Naive thymus-derived CD4-positive, alpha-beta T cell (primary cell): Measurements from ENCODE around the gene P2RX7. TPM values are rescaled to one million over a fixed set of nuclear protein-coding genes. Genes with fewer than 3 reads are reported as not detected.

Source experiments
- ATAC-seq: fragments of 150-1000 bp; cut with Tn5 transposase; 2 replicates; pipeline ENCODE4 v1.10.0; 2021; ENCODE audit warnings: mild to moderate bottlenecking, moderate library complexity
- CTCF ChIA-PET: fragments of 350-600 bp; sonication (Branson Sonifier 250); formaldehyde crosslinking; loops from one replicate; lab custom pipeline; 2021; ENCODE audit warnings: antibody characterized with exemption; lab: Charles Lee
- POLR2A ChIA-PET: fragments of 350-600 bp; sonication (Branson Sonifier 250); formaldehyde crosslinking; loops from one replicate; lab custom pipeline; 2021; ENCODE audit warnings: antibody characterized with exemption, inconsistent platforms; lab: Charles Lee
- DNase-seq, 9 donors: peaks; one replicate each; pipeline versions ENCODE4 v3.0.0 to v3.0.0-alpha.2; 2020 to 2022; ENCODE audit warnings: mixed read lengths in 1 of 9
- H3K27ac ChIP-seq: one replicate; pipeline ENCODE4 v1.7.0; 2013; ENCODE audit warnings: mild to moderate bottlenecking, low read depth, low read length, moderate library complexity
- H3K27me3 ChIP-seq, 2 donors: one replicate each; pipeline ENCODE4 v1.7.0; 2013; ENCODE audit warnings: low read length in 2 of 2, mild to moderate bottlenecking in 2 of 2, moderate library complexity in 2 of 2; ENCODE audit not compliant: control insufficient read depth in 2 of 2, insufficient read depth in 2 of 2
- H3K36me3 ChIP-seq, 3 experiments: 1 replicate in 2 of 3; 2 replicates in 1 of 3; pipeline ENCODE4 v1.7.0; 2013; ENCODE audit warnings: low read length in 3 of 3, mild to moderate bottlenecking in 3 of 3, moderate library complexity in 1 of 3; ENCODE audit not compliant: insufficient read depth in 3 of 3, control insufficient read depth in 2 of 3
- H3K4me1 ChIP-seq, 2 donors: one replicate each; pipeline ENCODE4 v1.7.0; 2013; ENCODE audit warnings: low read length in 2 of 2, mild to moderate bottlenecking in 2 of 2, moderate library complexity in 1 of 2; ENCODE audit not compliant: control insufficient read depth in 2 of 2, insufficient read depth in 2 of 2
- H3K4me3 ChIP-seq: 2 replicates; pipeline ENCODE4 v1.7.0; 2013; ENCODE audit warnings: mild to moderate bottlenecking, low read length
- H3K9me3 ChIP-seq, 3 experiments: 1 replicate in 2 of 3; 2 replicates in 1 of 3; pipeline ENCODE4 v1.7.0; 2013; ENCODE audit warnings: low read length in 3 of 3; ENCODE audit not compliant: control insufficient read depth in 2 of 3
- H3K27ac Mint-ChIP-seq, 9 donors: one replicate each; pipeline ENCODE4 v1.8.0; 2020 to 2022; ENCODE audit warnings: mixed read lengths in 9 of 9, mild to moderate bottlenecking in 8 of 9, moderate library complexity in 5 of 9, inconsistent platforms in 2 of 9
- H3K27me3 Mint-ChIP-seq, 5 donors: one replicate each; pipeline ENCODE4 v1.8.0; 2021 to 2022; ENCODE audit warnings: mixed read lengths in 5 of 5, mild to moderate bottlenecking in 1 of 5
- H3K36me3 Mint-ChIP-seq, 5 donors: one replicate each; pipeline ENCODE4 v1.8.0; 2020 to 2022; ENCODE audit warnings: mixed read lengths in 5 of 5, mild to moderate bottlenecking in 3 of 5, inconsistent platforms in 1 of 5
- H3K4me1 Mint-ChIP-seq, 7 donors: one replicate each; pipeline ENCODE4 v1.8.0; 2020 to 2022; ENCODE audit warnings: mixed read lengths in 7 of 7, mild to moderate bottlenecking in 3 of 7, inconsistent platforms in 1 of 7
- H3K4me3 Mint-ChIP-seq, 10 donors: one replicate each; pipeline ENCODE4 v1.8.0; 2020 to 2022; ENCODE audit warnings: mild to moderate bottlenecking in 10 of 10, mixed read lengths in 10 of 10, moderate library complexity in 6 of 10, inconsistent platforms in 2 of 10
- H3K9me3 Mint-ChIP-seq, 11 donors: one replicate each; pipeline ENCODE4 v1.8.0; 2020 to 2022; ENCODE audit warnings: mixed read lengths in 11 of 11, mild to moderate bottlenecking in 4 of 11, inconsistent platforms in 1 of 11, moderate library complexity in 1 of 11
- intact Hi-C, 2 donors: fragments of 100-400 bp; cut with micrococcal nuclease; formaldehyde crosslinking; loops; one replicate each; pipeline ENCODE4 v1.15.1; 2023
- polyA plus RNA-seq, 2 donors: library from polyadenylated mRNA; unstranded; fragments of 300-500 nt; fragmentation: Illumina TruSeq; gene quantifications; one replicate each; pipeline ENCODE4 v1.2.3, GENCODE V29; 2021
- total RNA-seq, 6 experiments: library from RNA in 5 of 6; stranded (reverse) in 5 of 6; gene quantifications; 1 replicate in 5 of 6; 2 replicates in 1 of 6; pipeline ENCODE4 v1.2.3 and lab custom pipeline; 2021 to 2026

Gene P2RX7
- total and polyA plus RNA-seq, 7 experiments from 2014 or later: 2.0 to 14.7 (median 5.1) TPM

DNA sequence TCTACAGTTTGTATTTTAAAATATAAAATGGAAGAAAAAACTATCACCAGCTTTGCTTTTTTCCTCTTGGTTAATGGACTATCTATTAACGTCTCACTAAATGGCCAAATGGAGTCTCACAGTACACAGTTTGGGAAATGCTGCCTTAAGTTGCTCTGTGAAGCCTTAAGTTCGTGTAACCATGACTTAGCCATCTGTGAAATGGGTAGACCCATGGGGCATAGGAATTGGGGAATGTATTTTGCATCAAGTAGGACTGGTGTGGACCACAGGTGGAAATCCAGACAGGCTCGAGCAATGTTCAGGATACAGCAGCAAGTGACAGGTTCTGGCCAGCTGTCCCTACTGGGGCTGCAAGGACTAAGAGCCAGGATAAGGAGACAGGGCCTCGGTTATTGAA, 4.8 kb downstream of the P2RX7 start:
- Mint-ChIP-seq H3K27ac (no peak overlapping the region), H3K9me3 (peaks cover 0 to 2% (median 0%) of the 10 kb centered on the region in 11 donors), H3K27me3 (no peaks in the 10 kb centered on the region), H3K4me1 (peaks cover 20 to 28% (median 27%) of the 10 kb centered on the region in 7 donors), H3K4me3 (no peak overlapping the region), H3K36me3 (peaks cover 0 to 34% (median 3%) of the 10 kb centered on the region in 5 donors)
- DNase-seq: no peak
- ChIA-PET POLR2A (interaction anchor here (1.3 kb wide), 1 partner anchor 8 kb away, joined by 4 read pairs; no protein-coding TSS in a partner anchor), CTCF (no interaction called here)
- H3K36me3 ChIP-seq: no peaks in the 10 kb centered on the region
- intact Hi-C loops: no loop called here
- peaks cover 7 to 13% of the 10 kb centered on the region in 2 donors for H3K4me1 ChIP-seq
- H3K4me3 ChIP-seq: no peak overlapping the region
- no peak for ATAC-seq
- H3K9me3 ChIP-seq: no peaks in the 10 kb centered on the region
- H3K27me3 ChIP-seq: no peaks in the 10 kb centered on the region
- no peak overlapping the region for H3K27ac ChIP-seq

DNA sequence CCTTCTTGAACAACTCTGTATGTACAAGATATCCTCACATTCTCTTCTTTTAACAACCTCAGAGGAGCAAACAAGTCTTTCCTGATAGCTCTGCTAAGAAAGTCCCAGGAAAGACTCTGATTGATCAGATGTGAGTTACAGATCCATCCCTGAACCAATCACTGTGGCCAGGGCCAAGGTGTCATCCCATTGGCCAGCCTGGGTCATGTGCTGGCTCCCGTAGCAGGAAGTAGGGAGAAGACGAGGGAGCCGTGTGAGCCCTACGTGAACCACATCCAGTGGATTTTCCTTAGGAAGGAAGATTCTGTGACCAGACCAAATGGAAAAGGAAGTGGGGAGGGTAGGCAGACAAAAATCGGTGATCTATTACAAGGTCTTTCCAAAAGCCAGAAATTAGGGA, 5.6 kb downstream of the P2RX7 start:
- Mint-ChIP-seq H3K27me3 (no peaks in the 10 kb centered on the region), H3K4me1 (peaks cover 13 to 21% (median 19%) of the 10 kb centered on the region in 7 donors), H3K9me3 (peaks cover 0 to 2% (median 0%) of the 10 kb centered on the region in 11 donors), H3K4me3 (no peak overlapping the region), H3K27ac (no peak overlapping the region), H3K36me3 (peaks cover 0 to 34% (median 3%) of the 10 kb centered on the region in 5 donors)
- CTCF ChIA-PET: interaction anchor here (0.6 kb wide), 1 partner anchor 130 kb away, joined by 3 read pairs; no protein-coding TSS in a partner anchor
- no peaks in the 10 kb centered on the region for H3K36me3 ChIP-seq
- DNase-seq (no peak), ATAC-seq (no peak)
- no peaks in the 10 kb centered on the region for H3K27me3 ChIP-seq
- intact Hi-C loops: no loop called here
- POLR2A ChIA-PET: interaction anchor here (1.3 kb wide), 1 partner anchor 8 kb away, joined by 4 read pairs; no protein-coding TSS in a partner anchor
- H3K4me1 ChIP-seq: peaks cover 6 to 7% of the 10 kb centered on the region in 2 donors
- no peak overlapping the region for H3K27ac ChIP-seq
- no peak overlapping the region for H3K4me3 ChIP-seq
- no peaks in the 10 kb centered on the region for H3K9me3 ChIP-seq

DNA sequence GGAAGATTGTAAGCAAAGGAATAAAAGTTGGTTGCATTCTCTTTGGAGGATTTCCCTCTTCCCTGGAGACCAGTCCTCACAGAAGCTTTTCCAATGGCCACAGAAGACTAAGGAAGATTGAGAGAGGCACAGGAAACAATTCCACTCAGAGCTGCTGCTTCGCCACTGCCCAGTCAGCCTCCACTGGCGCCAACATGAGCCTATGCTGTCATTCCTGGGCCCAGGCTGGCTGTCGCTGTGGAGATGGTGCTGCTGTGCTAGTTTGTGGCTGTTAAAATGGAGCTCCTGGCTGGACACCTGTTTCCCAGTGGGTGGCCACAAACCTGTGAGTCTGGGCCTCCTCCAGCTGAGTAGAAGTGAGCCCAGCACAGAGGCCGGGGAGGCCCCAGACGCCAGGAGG, 6.6 kb downstream of the P2RX7 start:
- Mint-ChIP-seq H3K36me3 (peaks cover 0 to 35% (median 3%) of the 10 kb centered on the region in 5 donors), H3K4me1 (peaks cover 5 to 20% (median 11%) of the 10 kb centered on the region in 7 donors), H3K4me3 (no peak overlapping the region), H3K9me3 (peaks cover 0 to 2% (median 0%) of the 10 kb centered on the region in 11 donors), H3K27ac (no peak overlapping the region), H3K27me3 (no peaks in the 10 kb centered on the region)
- ChIA-PET CTCF (no interaction called here), POLR2A (no interaction called here)
- Histone ChIP-seq H3K4me3 (no peak overlapping the region), H3K27ac (no peak overlapping the region), H3K36me3 (no peaks in the 10 kb centered on the region), H3K27me3 (no peaks in the 10 kb centered on the region), H3K9me3 (no peaks in the 10 kb centered on the region), H3K4me1 (no peaks in the 10 kb centered on the region)
- intact Hi-C loops: no loop called here
- DNase-seq (no peak), ATAC-seq (no peak)

DNA sequence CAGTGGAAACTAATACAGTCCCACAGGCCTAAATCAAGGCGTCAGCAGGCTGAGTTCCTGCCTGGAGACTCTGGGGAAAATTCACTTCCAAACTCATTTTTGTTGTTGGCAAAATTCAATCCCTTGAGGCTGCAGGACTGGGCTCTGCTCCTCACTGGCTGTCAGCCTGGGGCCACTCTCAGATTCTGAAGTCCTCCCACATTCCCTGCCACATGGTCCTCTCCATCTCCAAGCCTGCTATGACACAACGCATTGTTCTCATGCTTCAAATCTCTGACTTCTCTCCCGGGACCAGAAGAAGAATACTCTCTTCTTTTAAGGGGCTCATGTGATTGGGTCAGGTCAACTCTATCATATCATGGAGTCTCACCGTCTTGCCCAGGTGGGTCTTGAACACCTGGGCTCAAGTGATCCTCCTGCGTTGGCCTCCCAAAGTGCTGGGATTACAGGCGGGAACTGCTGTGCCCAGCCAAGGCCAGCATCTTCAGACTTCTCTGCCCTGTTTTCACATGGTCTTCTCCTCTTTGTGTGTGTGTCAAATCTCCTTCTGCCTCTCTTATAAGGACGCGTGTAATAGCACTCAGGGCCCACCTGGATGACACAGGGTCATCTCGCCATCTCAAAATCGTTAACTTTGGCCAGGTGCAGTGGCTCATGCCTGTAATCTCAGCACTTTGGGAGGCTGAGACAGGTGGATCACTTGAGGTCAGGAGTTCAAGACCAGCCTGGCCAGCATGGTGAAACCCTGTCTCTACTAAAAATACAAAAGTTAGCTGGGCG, 9.7 kb downstream of the P2RX7 start:
- H3K4me3 ChIP-seq: no peak overlapping the region
- intact Hi-C loops: no loop called here
- no peaks in the 10 kb centered on the region for H3K9me3 ChIP-seq
- Mint-ChIP-seq H3K27me3 (no peaks in the 10 kb centered on the region), H3K9me3 (peaks cover 0 to 5% (median 0%) of the 10 kb centered on the region in 11 donors), H3K4me3 (no peak overlapping the region), H3K27ac (peak overlapping the region in 1 of 9 donors; percentile 27), H3K36me3 (peaks cover 0 to 49% (median 4%) of the 10 kb centered on the region in 5 donors), H3K4me1 (peaks cover 14 to 30% (median 19%) of the 10 kb centered on the region in 7 donors)
- ChIA-PET CTCF (no interaction called here), POLR2A (no interaction called here)
- no peaks in the 10 kb centered on the region for H3K4me1 ChIP-seq
- ATAC-seq (no peak), DNase-seq (no peak)
- H3K36me3 ChIP-seq: no peaks in the 10 kb centered on the region
- no peak overlapping the region for H3K27ac ChIP-seq
- no peaks in the 10 kb centered on the region for H3K27me3 ChIP-seq

DNA sequence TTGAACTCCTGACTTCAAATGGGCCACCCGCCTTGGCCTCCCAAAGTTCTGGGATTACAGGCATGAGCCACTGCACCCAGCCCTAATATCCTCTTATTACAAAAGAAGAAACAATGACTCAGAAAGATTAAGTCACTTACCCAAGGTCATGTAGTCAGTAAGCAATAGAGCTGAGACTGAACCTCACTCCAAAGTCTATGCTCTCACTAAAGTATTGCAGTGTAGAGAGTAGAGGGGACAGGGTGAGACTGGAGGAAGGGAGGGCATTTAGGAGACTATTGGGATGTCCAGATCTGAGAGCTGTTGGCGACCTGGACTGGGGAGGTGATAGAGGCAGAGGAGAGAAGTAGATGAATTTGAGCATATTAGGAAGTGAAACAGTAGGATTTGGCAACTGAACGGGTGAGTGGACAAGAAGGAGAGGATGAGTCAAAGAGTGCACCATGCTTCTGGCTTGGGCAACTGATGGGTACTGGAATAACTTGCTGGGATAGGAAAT, 11.8 kb downstream of the P2RX7 start:
- Histone ChIP-seq H3K4me1 (no peaks in the 10 kb centered on the region), H3K4me3 (no peak overlapping the region), H3K36me3 (no peaks in the 10 kb centered on the region), H3K27ac (no peak overlapping the region), H3K27me3 (no peaks in the 10 kb centered on the region), H3K9me3 (no peaks in the 10 kb centered on the region)
- POLR2A ChIA-PET: no interaction called here
- Mint-ChIP-seq H3K4me3 (peak overlapping the region in 2 of 10 donors; percentile 47 to 60), H3K36me3 (peaks cover 0 to 50% (median 9%) of the 10 kb centered on the region in 5 donors), H3K9me3 (peaks cover 0 to 3% (median 0%) of the 10 kb centered on the region in 11 donors), H3K27ac (peak overlapping the region in 6 of 9 donors; percentile 1 to 87 (median 30)), H3K4me1 (peaks cover 14 to 30% (median 19%) of the 10 kb centered on the region in 7 donors), H3K27me3 (no peaks in the 10 kb centered on the region)
- peak; percentile 72 for ATAC-seq
- intact Hi-C loops: loop anchor here (1.0 to 2.0 kb wide), 2 partner anchors 15 to 16 kb away; no protein-coding TSS in a partner anchor
- CTCF ChIA-PET: no interaction called here
- peak in 1 of 9 donors; percentile 10 for DNase-seq

DNA sequence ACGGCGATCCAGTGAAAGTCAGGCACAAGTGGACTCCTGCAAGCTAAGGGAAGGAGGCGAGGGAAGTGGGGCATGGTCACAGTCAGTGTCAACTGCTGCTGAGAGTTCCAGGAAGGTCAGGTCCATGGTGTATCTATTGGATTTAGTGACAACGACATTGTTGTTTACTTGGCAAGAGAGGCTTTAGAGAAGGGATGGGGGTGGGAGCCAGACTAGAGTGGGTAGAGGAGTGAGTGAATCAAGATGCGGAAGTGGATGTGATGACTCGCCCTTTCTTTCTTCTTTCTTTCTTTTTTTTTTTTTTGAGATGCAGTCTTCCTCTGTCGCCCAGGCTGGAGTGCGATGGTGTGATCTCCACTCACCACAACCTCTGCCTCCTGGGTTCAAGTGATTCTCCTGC, 12.5 kb downstream of the P2RX7 start:
- Mint-ChIP-seq H3K4me3 (peak overlapping the region in 3 of 10 donors; percentile 13 to 60 (median 32)), H3K27me3 (no peaks in the 10 kb centered on the region), H3K9me3 (peaks cover 0 to 3% (median 0%) of the 10 kb centered on the region in 11 donors), H3K36me3 (peaks cover 0 to 50% (median 12%) of the 10 kb centered on the region in 5 donors), H3K4me1 (peaks cover 14 to 30% (median 19%) of the 10 kb centered on the region in 7 donors), H3K27ac (peak overlapping the region in 8 of 9 donors; percentile 12 to 92 (median 47))
- Histone ChIP-seq H3K4me3 (no peak overlapping the region), H3K27ac (no peak overlapping the region), H3K9me3 (no peaks in the 10 kb centered on the region), H3K27me3 (no peaks in the 10 kb centered on the region), H3K4me1 (no peaks in the 10 kb centered on the region), H3K36me3 (no peaks in the 10 kb centered on the region)
- POLR2A ChIA-PET: interaction anchor here (0.7 kb wide), 1 partner anchor 110 kb away, joined by 3 read pairs; no protein-coding TSS in a partner anchor
- DNase-seq: peak in 1 of 9 donors; percentile 32
- intact Hi-C loops: loop anchor here in 1 of 2 donors (2.0 kb wide), 1 partner anchor 16 kb away; no protein-coding TSS in a partner anchor
- ATAC-seq: peak; percentile 55
- CTCF ChIA-PET: no interaction called here
